Left colon (tissue), 2 donors: ENCODE results near the gene CDH12. TPM values are rescaled to one million over a fixed set of nuclear protein-coding genes. Genes with fewer than 3 reads are reported as not detected.
"Not testable (repeated sequence)": the region's sequence is repeated elsewhere in the genome, so short reads cannot be mapped to it uniquely, and the experiment has no call there.

Experiments
- ATAC-seq: fragments of 200-7000 bp; cut with Tn5 transposase; one replicate; pipeline ENCODE4 v1.9.1; 2020; ENCODE audit warnings: mild to moderate bottlenecking, moderate library complexity
- DNase-seq, 2 donors: peaks; one replicate each; pipeline ENCODE4 v3.0.0-alpha.2; 2020
- intact Hi-C, 2 donors: fragments of 100-400 bp; cut with DNase I in 1 of 2; cut with micrococcal nuclease in 1 of 2; formaldehyde crosslinking; loops; one replicate each; pipeline versions ENCODE4 v1.11.2 to v1.14.0; 2022; cut with DNase I, micrococcal nuclease
- total RNA-seq, 2 donors: library from RNA; stranded (reverse); fragmentation: NEBNext Ultra II Directional; extraction: Animal tissue kit (Norgen Biotek cat#: 25700); gene quantifications; one replicate each; pipeline ENCODE4 v1.2.1, GENCODE V29; 2021
- donor health status: DM: no; HTN: no; CAD: no.
- donor health status: DM: yes; HTN: yes; CAD: no.

The CDH12 gene
- total RNA-seq, 2 donors from 2014 or later = not detected

DNA sequence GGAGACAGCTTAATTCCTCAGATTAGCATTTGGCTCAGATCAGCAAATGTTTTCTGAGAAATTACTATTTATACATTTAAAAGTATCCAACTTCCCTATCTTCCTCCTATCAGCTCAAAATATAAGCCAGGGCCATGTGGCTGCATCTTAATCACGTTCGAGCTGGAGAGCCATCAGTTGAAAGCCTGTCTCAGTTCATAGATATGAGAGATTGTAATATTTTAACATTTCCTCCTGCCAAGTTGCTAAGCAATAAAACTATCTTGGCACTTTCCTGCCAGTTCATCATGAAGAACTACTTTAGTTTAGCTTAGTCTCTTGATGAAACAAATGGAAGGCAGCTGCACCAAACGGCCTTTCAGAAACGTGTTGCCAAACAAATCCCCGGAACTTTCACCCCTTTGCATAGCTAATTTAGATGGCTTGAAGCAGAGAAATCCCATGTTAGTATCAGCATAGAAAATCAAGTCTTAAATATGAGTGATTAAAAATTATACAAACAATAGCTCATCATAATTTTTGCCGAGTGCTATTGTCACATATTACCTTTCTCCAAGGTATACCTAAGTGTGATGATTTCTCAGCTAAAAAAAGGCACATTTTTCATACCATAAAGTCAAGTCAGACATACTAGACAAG, 713.4 kb downstream of the CDH12 start:
- intact Hi-C loops, DNase-seq, ATAC-seq: not testable (repeated sequence)

DNA sequence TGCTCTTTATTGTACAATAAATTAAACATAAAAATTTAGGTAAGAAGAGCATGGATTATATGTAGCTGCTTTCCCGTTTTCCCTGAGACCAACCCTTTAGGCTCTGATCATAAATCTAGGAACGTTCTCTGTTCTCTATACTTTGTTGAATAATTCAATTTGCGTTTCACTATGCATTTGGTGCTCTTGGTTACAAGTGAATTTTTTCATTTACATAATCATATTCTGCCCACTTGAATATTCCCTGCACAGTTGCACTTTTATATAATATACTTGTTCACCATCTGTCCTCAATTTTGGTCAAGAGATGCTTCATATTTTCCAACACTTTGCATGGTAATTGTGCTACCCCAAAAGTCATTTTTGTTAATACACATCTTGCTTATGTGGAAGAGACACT, 741.8 kb downstream of the CDH12 start:
- intact Hi-C loops = no loop called here
- DNase-seq (no peak), ATAC-seq (no peak)

DNA sequence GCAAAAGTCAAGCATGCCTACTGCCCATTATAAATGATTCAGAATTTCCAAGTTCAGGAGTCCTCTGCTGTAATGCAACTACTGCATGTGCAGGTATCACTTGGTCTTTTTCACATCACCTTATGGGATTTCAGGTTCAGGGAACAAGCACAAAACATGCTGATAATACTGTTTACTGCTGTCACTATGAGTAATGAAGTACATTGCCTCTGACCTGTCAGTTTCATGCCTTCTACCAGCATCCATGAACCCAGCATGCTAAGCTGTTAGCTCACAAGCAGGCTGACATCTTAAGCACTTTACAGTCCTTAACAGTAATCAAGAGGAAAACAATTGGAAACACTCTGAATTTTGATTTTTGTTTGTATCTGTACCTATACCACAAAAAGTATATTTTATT, 743.8 kb downstream of the CDH12 start:
- intact Hi-C loops = no loop called here

DNA sequence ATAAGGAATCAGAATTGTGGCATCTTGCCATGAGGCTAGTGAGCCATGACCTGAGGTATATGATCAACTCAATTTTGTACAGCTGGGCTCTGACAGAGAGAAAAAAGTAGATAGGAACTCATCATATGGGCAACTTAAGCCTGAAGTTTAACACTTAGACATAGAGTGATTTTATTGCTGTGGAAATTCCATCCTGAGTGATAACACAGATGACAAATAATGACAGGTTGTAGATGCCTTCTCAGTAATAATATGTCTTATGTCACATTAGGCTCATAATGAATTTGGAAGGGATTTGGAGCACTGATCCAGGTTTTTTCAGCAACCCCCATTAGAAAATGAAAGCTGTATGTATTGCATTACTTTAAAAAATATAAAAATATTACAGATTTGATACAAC, 744.6 kb downstream of the CDH12 start:
- ATAC-seq = no peak
- DNase-seq = no peak
- intact Hi-C loops = no loop called here

More for the DNA sequence above, 743.8 kb downstream of the CDH12 start:
- DNase-seq (no peak), ATAC-seq (no peak)

DNA sequence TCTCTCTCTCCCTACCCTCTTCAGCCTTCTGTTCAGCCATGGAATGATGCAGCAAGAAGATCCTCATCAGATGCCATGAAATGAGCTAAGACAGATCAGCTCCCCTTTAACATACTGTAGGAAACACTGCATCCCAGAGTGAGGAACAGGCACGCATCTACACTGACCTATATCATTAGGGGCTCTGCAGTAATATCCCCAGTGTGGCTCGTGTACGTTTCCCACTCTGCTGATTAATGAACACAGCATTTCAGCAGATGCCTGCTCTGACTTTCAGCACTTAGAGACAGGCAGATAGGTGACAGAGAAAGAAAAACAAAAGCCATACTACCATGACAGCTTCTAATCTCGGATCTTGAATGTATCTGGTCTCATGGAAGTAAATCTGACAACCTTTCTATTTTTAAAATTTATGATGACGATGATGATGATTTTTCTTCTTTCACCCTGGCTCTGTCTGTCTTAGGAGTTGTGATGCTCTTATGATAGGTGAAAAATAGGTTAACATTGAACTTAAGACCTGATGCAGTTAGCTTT, 750.3 kb downstream of the CDH12 start:
- ATAC-seq (no peak), DNase-seq (no peak)
- intact Hi-C loops = no loop called here

DNA sequence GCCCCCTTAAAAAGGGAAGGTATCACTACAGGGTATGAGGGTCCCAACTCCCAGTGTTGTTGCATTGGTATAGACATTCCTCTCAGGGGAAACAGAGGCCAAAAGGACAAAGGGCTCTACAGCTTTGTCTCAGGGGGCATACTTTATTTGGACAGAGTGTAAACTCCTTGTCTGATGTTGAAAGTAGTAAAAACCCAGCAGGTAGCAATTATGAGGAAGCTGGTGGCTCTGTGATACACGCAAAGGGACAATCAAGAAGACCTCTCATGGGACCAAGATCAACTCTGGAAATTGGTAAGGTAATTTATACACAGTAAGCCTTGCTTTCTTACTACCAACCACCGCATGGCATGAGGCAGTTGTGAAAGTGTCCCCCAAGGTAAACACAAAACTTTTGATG, 764.6 kb downstream of the CDH12 start:
- DNase-seq (no peak), ATAC-seq (no peak)
- intact Hi-C loops = no loop called here

DNA sequence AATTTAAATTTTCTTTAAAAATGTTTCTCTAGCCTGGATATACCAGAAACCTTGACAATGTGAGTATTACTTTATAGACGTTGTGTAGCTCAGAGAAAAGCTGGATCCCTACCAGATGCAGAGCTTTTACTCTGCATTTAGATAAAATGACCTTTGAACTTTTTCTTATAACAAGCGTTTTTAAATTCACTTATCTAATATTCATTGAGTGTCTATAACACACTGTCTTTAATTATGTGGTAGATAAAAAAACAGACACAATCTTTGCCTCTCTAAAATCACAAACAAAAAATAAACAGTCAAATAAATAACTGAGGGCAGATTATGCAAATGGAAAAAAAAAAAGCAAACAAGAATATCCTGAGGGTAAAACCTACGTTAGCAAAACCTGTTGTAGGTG, 773.6 kb downstream of the CDH12 start:
- no peak for DNase-seq
- intact Hi-C loops = no loop called here
- no peak for ATAC-seq

DNA sequence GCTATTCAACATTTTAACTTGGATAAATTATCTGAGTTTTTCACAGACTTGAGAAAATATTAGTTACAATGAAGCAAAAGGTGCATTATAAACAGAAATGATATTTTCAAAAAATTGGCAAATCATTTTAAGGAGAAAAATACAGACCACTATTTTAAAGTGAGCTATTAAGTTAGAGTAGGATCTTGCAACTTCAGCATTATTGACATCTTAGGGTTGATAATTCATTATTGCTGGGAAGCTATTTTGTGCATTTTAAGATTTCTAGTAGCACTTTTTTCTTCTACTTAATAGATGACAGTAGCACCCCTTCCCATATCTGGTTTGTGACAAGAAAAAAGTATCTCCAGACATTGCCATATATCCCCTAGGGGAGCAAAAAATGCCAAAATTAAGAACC, 774.1 kb downstream of the CDH12 start:
- DNase-seq (no peak), ATAC-seq (no peak)
- intact Hi-C loops = no loop called here

DNA sequence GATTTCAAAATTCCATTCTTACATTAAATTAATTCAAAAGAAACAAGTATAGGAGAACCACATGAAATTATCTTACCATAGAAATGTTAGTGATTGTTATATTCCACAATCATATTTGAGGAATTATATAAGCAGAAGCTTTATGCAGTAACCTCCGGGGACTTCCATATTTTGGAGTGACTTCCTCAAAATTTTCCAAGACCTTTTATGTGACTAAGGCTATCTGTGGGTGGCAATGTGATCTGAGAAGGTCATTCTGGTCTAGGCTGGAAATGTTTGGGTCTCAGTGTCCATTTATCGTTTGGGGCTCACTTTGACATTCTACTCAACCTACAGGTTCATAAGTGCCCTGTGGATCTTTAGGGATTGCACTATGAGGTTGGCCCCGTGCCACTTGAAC, 776.6 kb downstream of the CDH12 start:
- intact Hi-C loops = no loop called here
- no peak for ATAC-seq
- no peak for DNase-seq

DNA sequence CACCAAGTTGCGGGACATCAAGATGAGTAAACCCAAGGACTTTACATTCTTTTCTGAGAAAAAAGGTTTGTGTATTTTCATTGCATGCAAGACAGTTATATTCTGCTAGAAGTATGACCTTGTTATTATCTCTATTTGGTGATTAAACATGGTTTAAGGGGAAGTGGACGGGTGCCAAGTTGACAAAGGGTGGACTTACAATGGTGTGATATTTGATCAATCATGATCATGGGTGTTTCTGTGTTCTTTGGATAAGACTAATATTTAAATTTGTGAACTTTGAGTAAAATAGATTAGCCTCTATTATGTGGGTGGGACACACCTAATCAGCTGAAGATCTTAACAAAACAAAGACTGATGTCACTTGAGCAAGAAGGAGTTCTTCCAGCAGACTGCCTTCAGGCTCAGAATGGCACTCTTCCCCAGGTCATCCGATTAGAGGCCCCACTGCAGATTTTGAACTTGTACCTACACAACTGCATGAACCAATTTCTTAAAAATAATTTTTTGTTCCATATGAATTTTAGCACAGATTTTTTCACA, 782.9 kb downstream of the CDH12 start:
- intact Hi-C loops = no loop called here
- ATAC-seq = no peak
- no peak for DNase-seq

DNA sequence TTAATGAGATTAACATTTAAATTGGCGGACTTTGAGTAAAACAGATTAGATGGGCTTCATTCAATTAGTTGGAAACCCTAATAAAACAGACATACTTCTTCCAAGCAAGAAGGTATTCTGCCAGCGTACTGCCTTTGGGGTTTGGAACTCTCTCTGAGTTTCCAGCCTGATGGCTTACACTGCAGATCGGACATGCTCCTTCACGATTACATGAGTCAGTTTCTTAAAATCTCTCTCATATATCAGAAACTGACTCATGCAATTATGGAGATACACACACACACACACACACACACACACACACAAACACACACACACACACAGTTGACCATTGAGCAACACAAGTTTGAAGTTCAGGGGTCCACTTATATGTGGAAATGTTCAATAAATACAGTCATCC, 789.4 kb downstream of the CDH12 start:
- intact Hi-C loops = no loop called here
- DNase-seq (no peak), ATAC-seq (no peak)

DNA sequence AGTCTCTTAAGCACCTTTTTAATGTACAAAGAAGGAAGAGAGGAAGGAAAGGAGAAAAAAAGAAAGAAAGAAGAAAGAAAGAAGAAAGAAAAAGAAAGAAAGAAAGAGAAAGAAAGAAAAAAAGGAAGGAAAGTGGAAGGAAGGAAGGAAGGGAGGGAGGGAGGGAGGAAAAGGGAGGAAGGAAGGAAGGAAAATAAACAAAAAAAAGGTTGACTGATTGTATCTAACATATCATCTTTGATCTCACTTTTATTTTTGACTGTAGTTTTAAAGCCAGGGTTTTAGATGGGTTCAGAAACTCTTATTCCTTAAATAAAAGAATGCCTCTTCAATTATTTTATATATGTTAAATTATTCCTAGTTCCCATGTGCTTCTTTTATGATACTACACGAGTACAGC, 794.5 kb downstream of the CDH12 start:
- intact Hi-C loops = no loop called here
- DNase-seq (no peak), ATAC-seq (no peak)

DNA sequence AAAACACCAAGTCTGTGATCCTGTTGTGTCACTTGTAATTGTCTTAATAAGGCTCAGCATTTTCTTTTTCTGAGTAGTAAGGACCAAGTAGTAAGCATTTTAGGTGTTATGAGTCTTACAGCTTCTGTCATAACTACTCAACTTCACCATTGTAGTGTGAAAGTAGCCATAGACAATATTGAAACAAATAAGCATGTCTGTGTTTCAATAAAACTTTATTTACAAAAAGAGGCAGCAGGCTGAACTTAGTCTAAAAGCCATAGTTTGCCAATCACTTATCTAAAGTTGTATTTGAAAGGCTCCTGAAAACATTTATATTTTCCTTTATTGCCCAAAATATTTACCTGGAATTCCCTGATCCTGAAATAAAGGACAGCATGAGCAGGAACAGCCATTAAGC, 796.1 kb downstream of the CDH12 start:
- no peak for ATAC-seq
- no peak for DNase-seq
- intact Hi-C loops = no loop called here

DNA sequence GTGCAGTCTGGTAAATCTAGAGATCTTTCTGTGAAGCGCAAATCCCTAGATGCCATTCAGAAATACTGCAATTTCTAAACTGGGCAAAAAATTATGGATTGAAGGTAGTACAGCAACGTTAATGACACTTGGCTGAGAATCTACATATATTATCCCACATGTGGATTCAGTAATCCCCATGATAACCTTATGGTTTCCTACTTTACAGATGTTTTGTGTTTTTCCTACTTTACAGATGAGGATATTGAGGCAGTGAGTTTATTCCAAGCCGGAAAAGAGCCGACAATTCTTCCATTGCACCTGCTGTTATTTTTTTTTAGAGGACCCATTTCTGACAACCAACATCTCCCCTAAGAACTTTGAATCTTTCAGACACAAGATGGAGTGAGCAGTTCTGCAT, 796.5 kb downstream of the CDH12 start:
- ATAC-seq (no peak), DNase-seq (no peak)
- intact Hi-C loops = no loop called here

DNA sequence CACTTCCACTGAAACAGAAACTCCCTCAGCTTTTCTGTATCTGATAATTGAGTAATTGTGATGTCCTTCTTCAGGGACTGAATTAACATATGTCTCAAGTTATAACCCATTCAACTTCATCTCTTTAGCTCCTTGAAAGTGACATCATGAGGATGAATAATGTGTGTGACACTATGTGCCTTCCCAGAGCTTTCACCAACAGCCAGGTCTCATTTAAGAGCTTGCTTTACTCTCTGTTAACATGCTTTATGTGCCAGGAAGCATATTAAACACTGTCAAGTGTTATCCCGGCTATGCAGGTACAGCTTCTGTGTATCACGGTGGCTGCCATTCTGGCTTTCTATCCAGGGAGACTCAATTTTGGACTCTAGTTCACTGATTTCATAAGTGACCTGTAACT, 799.9 kb downstream of the CDH12 start:
- intact Hi-C loops = no loop called here
- DNase-seq (no peak), ATAC-seq (no peak)

DNA sequence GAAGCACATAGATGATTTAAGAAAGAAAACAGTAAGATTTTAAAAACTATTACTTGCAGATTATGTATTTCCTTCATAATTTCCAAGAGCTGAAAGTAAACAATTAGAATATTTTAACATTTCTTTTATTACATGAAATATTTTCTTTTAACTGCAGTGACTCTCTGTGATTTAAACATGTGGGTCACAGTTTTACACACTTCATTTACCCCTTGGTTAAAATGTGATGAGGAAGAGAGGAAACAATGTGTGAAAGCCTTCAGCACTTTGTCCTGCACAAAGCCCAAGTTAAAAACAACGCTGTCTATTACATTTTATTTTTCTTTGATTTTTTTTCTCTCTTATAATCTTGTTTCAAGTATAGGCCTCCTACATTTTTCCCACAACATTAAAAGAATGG, 801.3 kb downstream of the CDH12 start:
- intact Hi-C loops = no loop called here
- no peak for ATAC-seq
- no peak for DNase-seq

DNA sequence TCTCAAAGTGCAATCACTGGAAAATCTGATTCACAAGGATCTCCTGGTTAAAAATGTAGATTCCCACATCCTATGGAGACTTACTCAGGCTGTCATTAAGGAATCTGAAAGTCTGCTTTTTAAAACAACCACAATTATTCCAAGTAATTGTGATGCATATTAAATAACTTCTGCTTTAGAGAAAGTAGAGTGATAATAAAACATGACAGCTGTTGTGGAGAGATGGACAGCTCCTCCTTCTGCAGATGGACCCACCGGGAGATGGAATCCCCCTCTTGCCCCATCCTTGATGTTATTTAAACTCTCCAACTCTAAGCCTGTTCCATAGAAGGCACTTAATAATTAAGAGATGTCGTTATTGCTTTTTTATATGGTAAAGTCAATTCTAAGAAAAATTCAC, 802.2 kb downstream of the CDH12 start:
- no peak for DNase-seq
- intact Hi-C loops = no loop called here
- no peak for ATAC-seq

DNA sequence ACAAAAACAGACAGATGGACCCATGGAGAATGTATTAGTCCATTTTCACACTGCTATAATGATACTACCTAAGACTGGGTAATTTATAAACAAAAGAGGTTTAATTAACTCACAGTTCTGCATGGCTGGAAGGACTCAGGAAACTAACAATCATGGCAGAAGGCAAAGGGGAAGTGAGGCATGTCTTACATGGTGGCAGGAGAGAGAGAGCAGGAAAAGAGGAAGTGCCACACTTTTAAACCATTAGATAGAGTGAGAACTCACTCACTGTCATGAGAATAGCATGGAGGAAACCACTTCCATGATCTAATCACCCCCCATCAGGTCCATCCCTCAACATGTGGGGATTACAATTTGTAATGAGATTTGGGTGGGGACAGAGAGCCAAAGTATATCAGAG, 808.9 kb downstream of the CDH12 start:
- intact Hi-C loops = no loop called here
- no peak for ATAC-seq
- no peak for DNase-seq

DNA sequence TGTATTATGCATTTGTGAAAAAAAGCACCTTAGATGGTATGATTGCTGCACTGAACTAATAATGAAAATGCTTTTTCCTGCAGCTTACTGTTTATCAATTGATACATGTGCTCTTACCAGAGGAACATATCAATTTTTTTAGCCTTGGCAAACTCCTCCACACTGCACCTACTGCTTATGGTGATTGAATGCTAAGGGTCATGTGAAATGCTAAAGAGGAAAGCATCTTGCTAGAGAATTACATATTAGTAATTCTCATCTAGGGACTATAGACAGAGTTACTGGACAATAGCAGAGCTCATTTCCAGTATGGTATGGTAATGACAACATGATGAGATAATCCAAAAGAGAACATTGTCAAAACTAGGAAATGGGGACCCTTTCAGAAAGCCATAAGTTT, 817.1 kb downstream of the CDH12 start:
- intact Hi-C loops = no loop called here
- DNase-seq = no peak
- no peak for ATAC-seq

DNA sequence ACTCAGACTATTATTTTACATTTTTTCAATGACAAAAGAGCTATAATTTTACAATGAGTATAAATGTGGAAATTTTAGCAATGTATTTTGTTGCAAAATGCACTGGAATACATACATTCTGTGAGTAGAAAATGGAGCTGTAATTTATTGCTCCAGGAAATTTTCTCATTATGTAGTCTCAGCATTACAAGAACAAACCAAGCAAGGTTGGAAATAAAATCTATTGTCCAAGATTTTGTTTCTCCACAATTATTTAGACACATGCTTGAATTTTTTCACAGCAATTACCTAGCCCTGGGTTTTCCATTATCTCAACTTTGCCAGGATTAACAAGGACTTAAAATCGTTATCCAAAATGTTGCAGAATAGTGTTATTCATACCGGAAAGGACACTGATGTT, 820.1 kb downstream of the CDH12 start:
- intact Hi-C loops = no loop called here
- DNase-seq (no peak), ATAC-seq (no peak)

DNA sequence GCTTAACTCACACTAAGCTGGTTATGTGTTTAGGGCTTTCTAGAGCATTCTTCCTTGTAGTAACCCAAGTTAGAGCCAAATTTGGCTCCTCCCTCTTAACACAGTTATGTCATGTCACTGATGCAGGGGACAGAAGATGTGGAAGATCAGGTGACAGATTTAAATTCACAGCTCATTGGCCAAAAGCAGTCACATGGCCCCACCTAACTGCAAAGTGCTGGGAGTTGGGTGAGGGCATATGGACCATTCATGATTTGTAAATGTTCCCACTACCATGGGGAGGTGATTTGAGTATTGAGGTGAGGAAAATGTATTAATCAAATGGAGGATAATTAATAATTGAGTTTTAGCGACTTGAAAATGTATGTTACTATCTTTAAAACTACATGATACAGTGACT, 829.4 kb downstream of the CDH12 start:
- no peak for DNase-seq
- ATAC-seq = no peak
- intact Hi-C loops = no loop called here
